Brain pericyte (primary cell): ENCODE measurements around the gene PLIN4.
"Not testable (repeated sequence)": the region's sequence is repeated elsewhere in the genome, so short reads cannot be mapped to it uniquely, and the experiment has no call there.

Experiments used
- DNase-seq: peaks from one replicate; pipeline ENCODE4 v3.0.0-alpha.2; 2012; ENCODE audit warnings: low read depth, low spot score

PLIN4 gene

DNA sequence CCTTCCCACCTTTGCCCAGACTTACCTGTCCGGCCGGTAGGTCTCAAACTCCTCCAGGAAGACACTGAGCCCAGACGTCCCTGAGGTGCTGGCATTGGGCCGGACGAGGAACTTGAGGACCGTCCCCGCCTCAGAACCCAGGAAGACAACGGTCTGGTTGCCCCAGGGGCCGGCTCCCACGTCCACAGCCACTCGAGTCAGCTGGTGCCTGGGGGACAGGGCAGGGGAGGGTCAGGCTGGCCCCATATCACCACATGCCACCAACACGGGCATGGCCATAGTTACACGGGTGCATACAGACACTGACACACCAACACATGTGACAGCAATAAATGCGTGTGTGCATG is 29.9 kb upstream of the PLIN4 start:
- no peak for DNase-seq

- DNase-seq = no peak
Observed at GRCh38 chr19:4547303-4548237, 29.3 kb upstream of the PLIN4 start.

GRCh38 chr19:4543842-4544647 is 25.8 kb upstream of the PLIN4 start:
- DNase-seq = no peak

GRCh38 chr19:4542896-4543841 is 24.9 kb upstream of the PLIN4 start:
- no peak for DNase-seq

DNA sequence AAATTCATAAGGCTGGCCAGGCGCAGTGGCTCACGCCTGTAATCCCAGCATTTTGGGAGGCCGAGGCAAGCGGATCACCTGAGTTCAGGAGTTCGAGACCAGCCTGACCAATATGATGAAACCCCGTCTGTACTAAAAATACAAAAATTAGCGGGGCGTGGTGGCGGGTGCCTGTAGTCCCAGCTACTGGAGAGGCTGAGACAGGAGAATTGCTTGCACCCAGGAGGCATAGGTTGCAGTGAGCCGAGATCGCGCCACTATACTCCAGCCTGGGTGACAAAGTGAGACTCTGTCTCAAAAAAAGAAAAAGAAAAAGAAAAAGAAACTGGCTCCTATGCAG is 23.5 kb upstream of the PLIN4 start:
- not testable (repeated sequence) for DNase-seq

DNA sequence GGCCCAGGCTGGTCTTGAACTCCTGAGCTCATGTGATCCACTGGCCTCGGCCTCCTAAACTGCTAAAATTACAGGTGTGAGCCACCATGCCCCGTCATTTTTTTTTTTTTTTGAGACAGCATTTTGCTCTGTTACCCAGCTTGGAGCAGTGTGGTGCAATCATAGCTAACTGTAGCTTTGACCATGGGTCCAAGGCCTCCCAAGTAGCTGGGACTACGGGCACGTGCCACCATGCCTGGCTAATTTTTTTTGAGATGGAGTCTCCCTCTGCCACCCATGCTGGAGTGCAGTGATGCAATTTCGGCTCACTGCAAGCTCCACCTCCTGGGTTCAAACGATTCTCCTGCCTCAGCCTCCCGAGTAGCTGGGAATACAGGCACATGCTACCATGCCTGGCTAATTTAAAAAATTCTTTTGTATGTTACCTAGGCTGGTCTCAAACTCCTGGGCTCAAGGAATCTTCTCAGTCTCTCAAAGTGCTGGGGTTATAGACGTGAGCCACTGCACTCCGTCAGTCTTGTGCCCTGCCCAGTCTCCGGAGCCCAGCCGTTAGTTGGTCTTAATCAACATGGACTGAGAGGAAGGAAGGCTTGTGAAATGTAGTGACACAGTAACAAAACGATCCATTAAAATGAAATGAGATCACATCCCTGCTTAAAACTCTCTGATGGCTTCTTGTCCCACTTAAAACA is 23.0 kb upstream of the PLIN4 start:
- no peak for DNase-seq

DNA sequence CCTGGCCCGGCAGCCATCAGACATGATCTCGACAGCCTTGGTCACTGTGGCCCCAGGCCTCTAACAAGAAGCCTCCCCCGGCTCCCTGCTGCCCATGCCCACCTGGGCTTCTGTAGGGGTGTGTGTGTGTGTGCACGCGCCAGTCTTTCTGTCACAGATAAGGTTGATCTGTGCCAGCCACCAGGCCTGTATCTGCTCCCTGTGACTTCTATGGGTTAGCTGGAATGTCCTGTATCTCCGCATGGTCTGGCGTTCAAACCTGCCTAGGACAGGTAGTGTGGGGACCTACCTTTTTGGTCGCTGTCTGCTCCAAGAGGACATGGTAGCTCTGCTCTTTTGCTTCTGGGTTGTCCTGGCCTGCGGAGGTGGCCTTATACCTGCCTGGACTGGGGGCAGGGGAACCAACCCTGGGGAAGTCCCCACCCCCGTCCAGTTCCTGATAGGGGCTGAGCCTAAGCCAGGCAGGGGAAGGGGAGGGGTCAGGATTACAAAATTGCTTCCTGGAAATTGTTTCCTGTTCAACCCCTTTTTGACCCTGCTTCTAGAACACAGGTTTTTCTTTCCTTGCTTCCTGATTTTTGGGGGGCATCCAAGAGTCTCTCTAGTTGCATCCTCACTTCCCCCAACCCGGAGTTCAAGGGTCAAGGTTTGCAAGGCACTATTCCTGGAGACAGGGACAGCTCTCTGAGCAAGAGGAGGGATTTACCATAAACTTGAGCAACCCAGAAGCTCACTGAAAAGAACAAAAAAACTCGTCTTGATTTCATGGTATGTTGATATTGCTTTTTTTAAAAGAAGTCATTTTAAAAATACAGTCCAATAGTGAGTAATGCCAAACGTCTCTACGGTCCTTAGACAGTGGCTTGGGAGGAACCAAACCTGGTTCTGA is 21.7 kb upstream of the PLIN4 start, which contains the start of gene LRG1:
Gene LRG1, minus strand, starts transcription at position 344 of the 889 bp plus-strand sequence. Its CDS starts 23 bp downstream, at position 321.
- DNase-seq = no peak

- no peak for DNase-seq
Observed at GRCh38 chr19:4539169-4539692, 20.9 kb upstream of the PLIN4 start.

- no peak for DNase-seq
Observed at GRCh38 chr19:4538601-4538954, 20.3 kb upstream of the PLIN4 start.

- DNase-seq = no peak
Observed at GRCh38 chr19:4537953-4538600, 19.8 kb upstream of the PLIN4 start.

DNA sequence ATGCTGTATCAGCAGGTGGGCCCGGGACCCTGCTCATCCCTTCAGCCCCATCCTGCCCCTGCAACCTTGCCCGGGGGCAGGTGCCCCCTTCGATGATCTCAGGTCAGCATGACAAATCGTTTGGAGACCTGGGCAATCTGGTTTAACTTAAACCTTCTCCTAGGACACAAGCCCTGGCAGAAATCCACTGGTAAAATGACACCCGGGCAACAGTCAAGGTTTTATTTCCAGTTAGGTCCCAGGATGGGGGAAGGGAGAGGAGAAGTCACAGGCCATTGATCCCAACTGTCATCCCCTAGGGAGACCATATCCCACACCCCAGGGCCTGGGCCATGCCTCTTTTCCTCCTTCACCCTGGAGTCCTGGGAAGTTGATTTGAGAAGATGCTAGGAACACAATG is 18.5 kb upstream of the PLIN4 start:
- DNase-seq = no peak

GRCh38 chr19:4534836-4535658 is 16.8 kb upstream of the PLIN4 start, which contains the start of gene PLIN5:
Gene PLIN5, minus strand, starts transcription at chr19:4535224. Its CDS starts 1,150 bp downstream, at chr19:4534074.
- DNase-seq = no peak

GRCh38 chr19:4533835-4534424 is 15.6 kb upstream of the PLIN4 start:
- DNase-seq = no peak

GRCh38 chr19:4533334-4533733 is 15.0 kb upstream of the PLIN4 start:
- DNase-seq = no peak

- no peak for DNase-seq
Observed at GRCh38 chr19:4531562-4532165, 13.4 kb upstream of the PLIN4 start.

- no peak for DNase-seq
Observed at GRCh38 chr19:4529924-4530522, 11.7 kb upstream of the PLIN4 start.

GRCh38 chr19:4528843-4529242 is 10.6 kb upstream of the PLIN4 start:
- no peak for DNase-seq
